ENCODE results near the gene WDR20.
A peak's percentile ranks its signal among the peaks of the same experiment; 100 is the strongest.
"Not testable (repeated sequence)": the region's sequence is repeated elsewhere in the genome, so short reads cannot be mapped to it uniquely, and the experiment has no call there.

Gene WDR20

GRCh38 chr14:102222009-102222575 is 82.4 kb downstream of the WDR20 start:
- DNase-seq = no peak

- DNase-seq = no peak
Measured at GRCh38 chr14:102222751-102223150, 83.1 kb downstream of the WDR20 start.

- DNase-seq = no peak
Measured at GRCh38 chr14:102223682-102224081, 84.0 kb downstream of the WDR20 start.

GRCh38 chr14:102225386-102225785 is 85.7 kb downstream of the WDR20 start:
- no peak for DNase-seq

- no peak for DNase-seq
Measured at GRCh38 chr14:102225936-102226335, 86.2 kb downstream of the WDR20 start.

- no peak for DNase-seq
Measured at GRCh38 chr14:102226356-102227125, 86.8 kb downstream of the WDR20 start.

GRCh38 chr14:102227184-102227964 is 87.7 kb downstream of the WDR20 start:
- DNase-seq = no peak

GRCh38 chr14:102229071-102229738 is 89.5 kb downstream of the WDR20 start:
- DNase-seq = no peak

GRCh38 chr14:102229739-102230092 is 90.0 kb downstream of the WDR20 start:
- no peak for DNase-seq

GRCh38 chr14:102230481-102231210 is 90.9 kb downstream of the WDR20 start:
- DNase-seq = no peak

- no peak for DNase-seq
Measured at GRCh38 chr14:102231476-102232347, 92.0 kb downstream of the WDR20 start.

- DNase-seq = no peak
Measured at GRCh38 chr14:102232348-102232625, 92.6 kb downstream of the WDR20 start.

- no peak for DNase-seq
Measured at GRCh38 chr14:102233081-102233480, 93.4 kb downstream of the WDR20 start.

- no peak for DNase-seq
Measured at GRCh38 chr14:102234331-102235264, 94.9 kb downstream of the WDR20 start.

GRCh38 chr14:102235275-102235897 is 95.7 kb downstream of the WDR20 start:
- peak; percentile 77 for DNase-seq

GRCh38 chr14:102236026-102236425 is 96.3 kb downstream of the WDR20 start:
- DNase-seq = no peak

GRCh38 chr14:102238131-102238530 is 98.4 kb downstream of the WDR20 start:
- DNase-seq = no peak

GRCh38 chr14:102238766-102239165 is 99.1 kb downstream of the WDR20 start:
- DNase-seq = no peak

- DNase-seq = no peak
Measured at GRCh38 chr14:102239231-102239630, 99.5 kb downstream of the WDR20 start.

GRCh38 chr14:102240481-102240880 is 100.8 kb downstream of the WDR20 start:
- not testable (repeated sequence) for DNase-seq

Data from suppressor macrophage treated with lipopolysaccharide for 4 hours (primary cell).